Head of caudate nucleus (tissue), 42 donors: Measurements from ENCODE around the gene C6orf132.

Source experiments
- DNase-seq, 42 donors: peaks; one replicate each; pipeline versions ENCODE4 v3.0.0 to v3.0.0-alpha.2; 2020 to 2021; ENCODE audit warnings: mixed read lengths in 7 of 42
- intact Hi-C: fragments of 100-400 bp; cut with DNase I; formaldehyde crosslinking; loops from one replicate; pipeline ENCODE4 v1.15.0; 2022

C6orf132 gene

GRCh38 chr6:42118162-42119001 lies 24.0 kb downstream of the C6orf132 start:
- DNase-seq, result peak in 11 of 42 donors; percentile 10 to 45 (median 24)
- intact Hi-C loops, result no loop called here

GRCh38 chr6:42117843-42118161 lies 24.6 kb downstream of the C6orf132 start:
- intact Hi-C loops, result no loop called here
- DNase-seq, result no peak

GRCh38 chr6:42113936-42114636 lies 28.3 kb downstream of the C6orf132 start:
- intact Hi-C loops, result no loop called here
- no peak for DNase-seq

GRCh38 chr6:42112351-42112750 lies 30.1 kb downstream of the C6orf132 start:
- intact Hi-C loops, result no loop called here
- DNase-seq, result no peak

GRCh38 chr6:42110683-42111082 lies 31.7 kb downstream of the C6orf132 start:
- DNase-seq, result no peak
- intact Hi-C loops, result no loop called here

GRCh38 chr6:42108071-42108470 lies 34.3 kb downstream of the C6orf132 start:
- intact Hi-C loops, result no loop called here
- no peak for DNase-seq

- intact Hi-C loops, result no loop called here
Measured at GRCh38 chr6:42106112-42107023, 36.1 kb downstream of the C6orf132 start.

GRCh38 chr6:42105709-42106108 lies 36.7 kb downstream of the C6orf132 start:
- no peak for DNase-seq
- intact Hi-C loops, result no loop called here

More at GRCh38 chr6:42106112-42107023, 36.1 kb downstream of the C6orf132 start:
- no peak for DNase-seq

GRCh38 chr6:42105156-42105648 lies 37.2 kb downstream of the C6orf132 start:
- intact Hi-C loops, result no loop called here
- DNase-seq, result no peak

GRCh38 chr6:42104804-42105125 lies 37.7 kb downstream of the C6orf132 start:
- intact Hi-C loops, result no loop called here
- peak in 4 of 42 donors; percentile 11 to 19 (median 14) for DNase-seq

- intact Hi-C loops, result no loop called here
- peak; percentile 19 to 75 (median 56) for DNase-seq
Measured at GRCh38 chr6:42104095-42104803, 38.2 kb downstream of the C6orf132 start.

GRCh38 chr6:42103753-42104094 lies 38.7 kb downstream of the C6orf132 start:
- intact Hi-C loops, result no loop called here

GRCh38 chr6:42103216-42103615 lies 39.2 kb downstream of the C6orf132 start:
- DNase-seq, result no peak
- intact Hi-C loops, result no loop called here

More at GRCh38 chr6:42103753-42104094, 38.7 kb downstream of the C6orf132 start:
- no peak for DNase-seq

- DNase-seq, result no peak
- intact Hi-C loops, result no loop called here
Measured at GRCh38 chr6:42101186-42101657, 41.2 kb downstream of the C6orf132 start.

GRCh38 chr6:42100029-42100901 lies 42.2 kb downstream of the C6orf132 start:
- intact Hi-C loops, result no loop called here
- peak in 2 of 42 donors; percentile 6 to 31 for DNase-seq

GRCh38 chr6:42099340-42100028 lies 42.9 kb downstream of the C6orf132 start:
- peak in 30 of 42 donors; percentile 5 to 77 (median 28) for DNase-seq
- intact Hi-C loops, result no loop called here
